ENCODE measurements around the gene MYADML2.
"Not testable (repeated sequence)": the region's sequence is repeated elsewhere in the genome, so short reads cannot be mapped to it uniquely, and the experiment has no call there.

Gene MYADML2

DNA sequence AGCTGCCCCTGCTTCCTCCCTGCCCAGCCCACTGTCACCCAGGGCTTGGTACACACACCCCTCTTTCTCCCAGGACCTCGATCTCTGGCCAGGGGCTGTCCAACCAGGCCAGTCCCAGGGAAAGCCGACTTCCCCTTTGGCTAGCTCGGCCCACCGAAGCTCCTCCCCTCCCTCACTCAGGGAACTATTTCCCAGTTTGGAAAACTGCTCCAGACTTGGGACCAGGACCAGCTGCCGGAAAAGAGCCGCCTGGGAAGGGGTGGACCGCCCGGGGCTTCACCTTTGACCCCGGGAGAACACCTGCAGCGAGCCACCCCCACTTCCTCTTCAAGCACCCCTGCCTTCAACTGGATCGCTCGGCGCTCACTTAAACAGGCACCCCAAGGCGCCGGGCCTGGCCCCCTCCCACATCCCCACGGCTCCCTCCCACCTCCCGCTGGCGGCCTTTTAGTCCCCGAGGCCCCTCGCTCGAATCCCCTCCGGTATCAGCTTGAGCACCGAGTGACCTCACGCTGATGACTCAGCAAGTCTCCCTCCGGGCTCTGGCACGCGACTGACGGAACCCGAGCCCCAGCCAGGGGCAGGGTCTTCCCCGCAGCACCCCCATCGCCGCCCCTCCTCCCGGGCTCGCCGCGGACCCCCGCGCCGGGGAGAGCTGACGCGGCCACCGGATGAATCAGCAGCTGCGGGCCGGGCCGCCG, 20.4 kb downstream of the MYADML2 start:
- DNase-seq (ENCODE audit: insufficient read length, low spot score) (peak; percentile 79), FAIRE-seq (peak; percentile 8)

GRCh38 chr17:81925860-81926450, 21.1 kb downstream of the MYADML2 start:
- no peak for DNase-seq (ENCODE audit: insufficient read length, low spot score)
- no peak for FAIRE-seq

DNA sequence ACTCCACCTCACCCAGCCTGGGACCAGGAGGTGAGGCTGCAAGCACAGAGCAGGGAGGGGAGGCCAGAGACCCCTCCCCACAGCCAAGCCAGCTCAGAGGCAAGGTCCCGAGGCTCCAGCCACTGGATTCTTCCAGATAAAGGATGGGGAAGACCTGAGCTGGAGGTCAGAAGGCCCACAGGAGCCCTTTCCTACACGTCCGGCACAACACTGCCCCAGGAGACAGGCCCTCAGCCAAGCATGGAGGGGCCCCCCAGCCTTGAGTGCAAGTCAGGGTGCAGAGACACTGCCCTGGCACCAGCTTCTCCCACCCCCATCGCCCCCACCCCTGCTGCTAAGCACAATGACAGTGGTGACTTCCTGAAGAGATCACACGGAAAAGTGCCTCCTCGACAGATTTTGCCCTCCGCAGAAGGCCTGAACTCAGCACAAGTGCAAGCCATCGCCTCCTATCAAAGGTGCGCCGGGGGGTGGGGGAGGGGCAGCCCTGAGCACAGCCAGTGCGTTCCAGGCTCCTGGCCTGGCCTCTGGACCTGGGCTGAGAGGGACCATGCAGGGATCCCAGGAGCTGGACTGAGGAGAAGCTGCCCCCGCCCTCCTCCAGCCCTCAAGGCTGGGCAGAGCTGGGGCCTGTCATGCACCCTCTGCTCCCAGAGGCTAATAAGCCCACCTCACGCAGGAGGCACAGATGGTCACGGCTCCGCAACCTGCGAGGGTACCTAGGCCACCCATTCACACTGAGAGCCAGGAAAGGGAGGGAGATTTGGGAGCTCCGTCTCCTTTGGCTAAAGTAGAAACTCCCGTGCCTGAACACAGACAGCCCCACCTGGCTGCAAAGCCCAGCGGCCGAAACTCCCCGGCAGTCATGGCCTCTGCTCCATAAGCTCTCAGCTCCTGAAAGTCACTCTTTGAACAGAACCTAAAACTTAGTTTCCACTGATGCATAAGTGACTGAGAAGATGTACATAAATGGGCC, 22.2 kb downstream of the MYADML2 start:
- no peak for DNase-seq (ENCODE audit: insufficient read length, low spot score)
- FAIRE-seq: no peak

DNA sequence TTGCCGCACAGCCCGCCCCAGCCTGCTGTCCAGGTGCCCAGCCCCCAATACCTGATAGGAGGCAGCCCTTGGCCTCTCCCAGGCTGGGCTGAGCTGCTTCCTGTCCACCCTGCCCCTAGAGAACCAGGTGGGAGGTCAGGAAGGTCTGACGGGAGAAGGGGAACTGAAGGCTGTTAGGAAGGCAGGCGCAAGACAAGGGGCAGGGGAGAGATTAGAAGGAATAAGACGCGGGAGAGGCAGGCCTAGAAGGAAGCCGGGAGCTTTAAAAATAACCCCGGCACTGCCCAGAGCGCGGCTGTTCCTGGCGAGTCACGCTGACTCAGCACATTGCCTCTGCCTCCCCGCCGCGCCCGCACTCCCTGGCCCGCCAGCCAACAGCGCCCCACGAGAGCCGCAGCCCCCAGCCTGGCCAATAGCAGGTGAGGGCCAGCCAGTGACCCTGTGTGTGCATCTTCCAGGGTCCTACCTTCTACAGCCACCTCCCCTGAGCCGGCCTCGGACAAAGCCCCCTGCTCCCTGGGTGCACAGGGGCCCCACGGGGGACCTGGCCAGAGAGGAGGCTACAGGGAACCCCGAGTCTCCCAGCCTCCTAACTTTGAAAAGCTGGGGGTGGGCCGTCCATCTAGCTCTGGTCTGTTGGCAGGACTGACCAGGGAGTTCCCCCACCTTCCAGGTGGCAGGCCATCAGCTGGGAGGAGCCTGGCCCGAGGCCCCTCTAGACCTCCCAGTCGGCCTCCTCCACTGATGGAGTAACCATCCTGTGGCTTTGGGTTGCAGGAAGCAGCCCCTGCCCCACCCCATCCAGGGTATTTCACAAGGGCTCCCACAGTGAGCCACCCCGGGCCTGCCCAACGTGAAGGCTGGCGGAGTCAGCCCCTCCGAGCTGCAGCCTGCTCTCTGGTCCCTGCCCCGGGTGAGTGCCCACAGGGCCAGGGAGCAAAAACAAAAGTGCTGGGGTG, 23.5 kb downstream of the MYADML2 start:
- no peak for FAIRE-seq

DNA sequence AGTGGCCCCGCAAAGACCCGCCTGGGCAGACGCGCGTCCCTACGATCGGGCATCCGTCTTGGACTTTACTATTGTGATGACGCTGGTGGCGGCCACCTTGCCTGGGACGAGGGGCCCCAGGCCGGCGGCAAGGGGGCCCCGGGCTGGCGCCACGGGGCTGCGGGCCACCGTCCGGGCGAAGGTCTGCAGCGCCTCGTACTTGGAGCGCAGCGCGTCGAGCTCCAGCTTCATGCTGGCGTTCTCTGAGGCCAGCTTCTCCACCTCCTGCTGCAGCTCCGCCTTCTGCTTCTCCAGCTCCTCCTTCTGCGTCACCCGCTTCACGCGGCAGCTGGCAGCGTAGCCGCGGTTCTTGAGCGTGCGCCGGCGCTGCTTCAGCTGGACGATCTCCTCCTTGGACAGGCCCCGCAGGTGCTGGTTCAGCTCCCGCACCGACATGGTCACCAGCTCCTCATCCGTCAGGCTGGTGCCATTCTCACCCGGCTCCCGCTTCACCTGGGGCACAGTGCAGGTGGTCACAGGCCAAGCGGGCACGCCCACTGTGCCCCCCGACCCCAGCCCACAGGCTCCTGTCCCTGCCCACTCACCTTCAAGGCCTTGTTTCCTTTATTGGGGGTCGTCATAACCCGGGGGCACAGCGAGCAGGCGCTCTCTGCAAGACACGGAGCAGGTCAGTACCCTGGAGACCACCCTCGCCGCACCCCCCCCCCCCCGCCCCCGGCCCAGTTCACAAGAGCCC, 24.3 kb downstream of the MYADML2 start:
- no peak for FAIRE-seq
- DNase-seq (ENCODE audit: insufficient read length, low spot score): no peak

More for the DNA sequence above, 23.5 kb downstream of the MYADML2 start:
- no peak for DNase-seq (ENCODE audit: insufficient read length, low spot score)

DNA sequence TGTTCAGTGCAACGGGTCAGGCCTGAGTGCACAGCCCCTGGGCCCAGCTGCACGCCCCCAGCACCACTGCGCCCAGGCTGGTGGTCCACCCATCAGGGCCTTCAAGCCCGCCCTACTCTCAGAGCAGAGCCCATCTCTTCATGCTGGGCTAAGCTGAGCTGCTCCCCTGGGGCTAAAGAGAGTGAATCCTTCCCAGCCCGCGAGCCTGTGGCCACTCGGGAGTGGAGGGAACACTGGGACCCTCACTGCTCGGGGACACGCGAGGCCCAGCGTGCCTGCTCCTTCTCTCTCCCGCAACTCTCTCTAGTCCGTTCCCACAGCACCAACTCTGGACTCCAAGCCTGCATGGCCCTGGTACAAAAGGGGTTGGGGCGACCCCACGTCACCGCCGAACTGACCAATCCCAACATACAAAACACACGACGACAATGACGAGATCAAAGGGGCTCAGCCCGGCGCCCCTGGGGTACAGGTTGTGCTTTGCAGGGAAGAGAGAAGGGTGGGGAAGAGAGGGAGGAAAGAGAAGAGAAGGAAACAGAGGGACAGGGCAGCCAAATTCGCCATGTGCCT, 25.0 kb downstream of the MYADML2 start:
- no peak for FAIRE-seq
- no peak for DNase-seq (ENCODE audit: insufficient read length, low spot score)

- FAIRE-seq (no peak), DNase-seq (ENCODE audit: insufficient read length, low spot score) (no peak)
Measured at GRCh38 chr17:81921537-81921862, 25.5 kb downstream of the MYADML2 start.

- DNase-seq (ENCODE audit: insufficient read length, low spot score) (no peak), FAIRE-seq (no peak)
Measured at GRCh38 chr17:81920612-81921536, 26.2 kb downstream of the MYADML2 start.

DNA sequence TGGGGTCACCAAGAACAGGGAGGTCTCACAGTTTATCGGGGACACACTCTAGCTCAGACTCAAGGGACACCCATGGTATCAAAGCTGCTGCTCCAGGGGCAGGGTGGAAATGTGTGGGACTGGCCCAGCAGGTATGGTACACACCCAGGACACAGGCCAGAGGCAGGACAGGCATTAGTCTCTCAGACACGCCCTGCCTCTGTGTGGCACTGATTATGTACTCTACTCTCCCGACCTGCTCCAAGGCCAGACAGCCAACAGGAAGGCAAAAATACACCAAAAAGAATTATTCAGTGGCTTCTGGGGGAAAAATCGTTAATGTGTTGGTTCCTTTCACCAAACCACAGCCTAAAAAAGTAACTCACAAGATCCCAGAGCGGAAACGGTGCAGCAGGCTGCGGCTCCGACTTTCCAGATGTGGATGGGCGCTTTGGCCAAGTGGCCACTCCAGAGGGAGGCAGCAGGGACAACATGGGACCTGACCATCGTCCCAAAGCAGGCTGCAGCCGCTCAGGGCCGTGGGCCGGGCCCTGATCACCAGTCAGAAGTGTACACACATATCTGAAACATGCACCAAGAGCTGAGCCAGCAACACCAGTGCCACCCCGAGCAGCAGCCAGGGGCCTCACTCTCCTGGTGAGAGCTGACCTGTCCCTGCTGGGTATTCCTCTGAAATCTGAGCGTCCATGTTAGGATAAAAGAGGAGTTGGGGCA, 28.0 kb downstream of the MYADML2 start:
- FAIRE-seq (peak; percentile 37), DNase-seq (ENCODE audit: insufficient read length, low spot score) (no peak)

- FAIRE-seq; DNase-seq (ENCODE audit: insufficient read length, low spot score): not testable (repeated sequence)
Measured at GRCh38 chr17:81918333-81918669, 28.7 kb downstream of the MYADML2 start.

GRCh38 chr17:81917565-81918332, 29.3 kb downstream of the MYADML2 start, which contains the start of gene SIRT7:
TSS of gene SIRT7 (minus strand) at chr17:81918176. CDS start at chr17:81918131, 45 bp downstream.
- DNase-seq (ENCODE audit: insufficient read length, low spot score): peak; percentile 100
- FAIRE-seq: peak; percentile 78

DNA sequence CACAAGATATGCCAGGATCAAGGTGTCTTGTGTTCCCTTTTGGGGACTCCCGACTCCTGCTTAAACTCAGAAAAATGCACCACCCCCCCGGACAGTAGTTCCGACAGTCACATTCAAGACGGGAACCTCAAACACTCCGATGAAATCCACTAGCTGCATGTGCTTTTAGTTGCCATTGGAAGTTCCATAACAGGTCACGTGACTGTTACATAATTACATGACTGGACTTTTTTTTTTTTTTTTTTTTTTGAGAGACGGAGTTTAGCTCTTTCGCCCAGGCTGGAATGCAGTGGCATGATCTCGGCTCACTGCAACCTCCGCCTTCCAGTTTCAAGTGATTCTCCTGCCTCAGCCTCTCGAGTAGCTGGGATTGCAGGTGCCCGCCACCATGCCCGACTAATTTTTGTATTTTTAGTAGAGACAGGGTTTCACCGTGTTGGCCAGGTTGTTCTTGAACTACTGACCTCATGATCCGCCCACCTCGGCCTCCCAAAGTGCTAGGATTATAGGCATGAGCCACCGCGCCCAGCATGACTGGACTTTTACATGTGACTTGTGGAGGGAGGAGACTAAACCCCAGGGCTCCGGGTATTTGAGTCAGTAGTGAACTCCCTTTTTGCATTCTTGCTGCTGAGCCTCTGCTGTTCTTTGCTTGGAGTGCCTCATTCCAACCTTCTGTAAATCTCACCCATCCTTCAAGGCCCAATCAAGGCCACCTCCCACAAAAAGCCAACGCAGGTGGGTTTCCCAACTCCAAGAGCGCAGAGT, 30.6 kb downstream of the MYADML2 start:
- no peak for DNase-seq (ENCODE audit: insufficient read length, low spot score)
- no peak for FAIRE-seq

GRCh38 chr17:81915331-81915730, 31.7 kb downstream of the MYADML2 start:
- FAIRE-seq (no peak), DNase-seq (ENCODE audit: insufficient read length, low spot score) (no peak)

GRCh38 chr17:81914103-81914850, 32.8 kb downstream of the MYADML2 start:
- FAIRE-seq (no peak), DNase-seq (ENCODE audit: insufficient read length, low spot score) (no peak)

- FAIRE-seq: no peak
Measured at GRCh38 chr17:81913394-81914102, 33.5 kb downstream of the MYADML2 start.

More at GRCh38 chr17:81913394-81914102, 33.5 kb downstream of the MYADML2 start:
- no peak for DNase-seq (ENCODE audit: insufficient read length, low spot score)

All from GM19239 (cell line).